KMS-11 (cell line): ENCODE measurements around the gene AEBP1.

Source experiments
- H2AFZ ChIP-seq: fragments of 200-600 bp; sonication (generic); 2 replicates; pipeline ENCODE4 v1.6.1; 2016; ENCODE audit warnings: antibody characterized with exemption, mixed run types, low read depth
- H3K27ac ChIP-seq: fragments of 200-600 bp; sonication (generic); 2 replicates; pipeline ENCODE4 v1.6.1; 2016; ENCODE audit warnings: mild to moderate bottlenecking, mixed run types
- H3K27me3 ChIP-seq: fragments of 200-600 bp; sonication (generic); 2 replicates; pipeline ENCODE4 v1.6.1; 2017; ENCODE audit warnings: mild to moderate bottlenecking, low read depth, mixed run types, moderate library complexity; ENCODE audit not compliant: insufficient read depth
- H3K36me3 ChIP-seq: fragments of 200-600 bp; sonication (generic); 2 replicates; pipeline ENCODE4 v1.6.1; 2017; ENCODE audit warnings: mild to moderate bottlenecking, mixed run types; ENCODE audit not compliant: insufficient read depth
- H3K4me1 ChIP-seq: fragments of 200-600 bp; sonication (generic); 2 replicates; pipeline ENCODE4 v1.6.1; 2016; ENCODE audit warnings: mild to moderate bottlenecking, low read depth, mixed run types; ENCODE audit not compliant: poor library complexity, severe bottlenecking
- H3K4me2 ChIP-seq: fragments of 200-600 bp; sonication (generic); 2 replicates; pipeline ENCODE4 v1.7.0; 2016; ENCODE audit warnings: mild to moderate bottlenecking, mixed run types
- H3K4me3 ChIP-seq: fragments of 200-600 bp; sonication (generic); IDR thresholded peaks from 2 replicates; pipeline ENCODE4 v1.6.1; 2017; ENCODE audit warnings: low read depth, low read length, mixed read lengths; ENCODE audit not compliant: insufficient read depth
- H3K79me2 ChIP-seq: fragments of 200-600 bp; sonication (generic); 2 replicates; pipeline ENCODE4 v1.6.1; 2016; ENCODE audit warnings: low read depth, mixed run types; ENCODE audit not compliant: insufficient read depth
- H3K9ac ChIP-seq: fragments of 200-600 bp; sonication (generic); 2 replicates; pipeline ENCODE4 v1.6.1; 2016; ENCODE audit warnings: mild to moderate bottlenecking, mixed run types
- H4K20me1 ChIP-seq: fragments of 200-600 bp; sonication (generic); 2 replicates; pipeline ENCODE4 v1.6.1; 2016; ENCODE audit warnings: mild to moderate bottlenecking, mixed run types; ENCODE audit not compliant: insufficient read depth
- TF ChIP-seq, protein P1 (sequence below): fragments of 200-600 bp; sonication (generic); conservative IDR thresholded peaks from 2 replicates; pipeline ENCODE4 v1.6.1; 2017; ENCODE audit warnings: low read depth, mild to moderate bottlenecking, antibody characterized with exemption, low read length, moderate library complexity, mixed read lengths

AEBP1 gene

DNA sequence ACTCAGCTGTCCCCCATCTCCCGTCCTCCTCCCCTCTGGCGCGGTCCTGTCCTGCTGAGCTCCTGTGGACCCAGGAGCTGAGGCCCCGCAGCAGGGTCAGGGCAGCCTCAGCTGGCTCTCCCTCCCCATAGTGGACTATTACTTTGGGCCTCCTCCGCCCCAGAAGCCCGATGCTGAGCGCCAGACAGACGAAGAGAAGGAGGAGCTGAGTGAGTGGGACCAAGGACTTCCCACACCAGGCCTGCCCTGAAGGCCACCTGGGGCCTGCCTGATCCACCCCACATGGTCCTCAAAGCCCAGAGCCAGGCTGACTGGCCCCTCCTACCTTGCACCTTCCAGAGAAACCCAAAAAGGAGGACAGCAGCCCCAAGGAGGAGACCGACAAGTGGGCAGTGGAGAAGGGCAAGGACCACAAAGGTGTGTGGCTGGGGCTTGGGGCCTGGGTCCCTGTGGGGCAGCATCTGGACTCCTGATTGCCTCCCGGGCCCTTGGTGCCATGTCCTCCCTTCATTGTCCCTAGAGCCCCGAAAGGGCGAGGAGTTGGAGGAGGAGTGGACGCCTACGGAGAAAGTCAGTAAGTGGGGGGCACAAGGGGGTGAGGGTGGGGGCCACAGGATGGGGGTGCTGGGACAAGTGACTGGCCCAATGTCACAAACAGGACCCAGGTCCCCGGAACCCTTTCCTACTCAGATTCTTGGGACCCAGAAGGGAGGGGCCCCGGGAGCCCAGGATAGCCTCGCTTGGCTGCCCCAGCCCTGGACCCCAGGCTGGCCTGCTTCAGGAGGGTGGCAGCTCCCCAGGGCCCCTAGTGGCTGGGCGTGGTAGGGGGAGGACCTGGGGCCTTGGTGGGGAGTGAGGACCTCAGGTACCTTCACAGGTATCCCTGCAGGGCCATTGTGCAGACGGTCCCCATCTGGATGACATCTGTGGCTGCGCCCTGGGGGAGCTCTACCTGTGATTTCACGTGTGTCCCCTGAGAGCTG, 4.9 kb downstream of the AEBP1 start:
- TF ChIP-seq, protein P1, sequence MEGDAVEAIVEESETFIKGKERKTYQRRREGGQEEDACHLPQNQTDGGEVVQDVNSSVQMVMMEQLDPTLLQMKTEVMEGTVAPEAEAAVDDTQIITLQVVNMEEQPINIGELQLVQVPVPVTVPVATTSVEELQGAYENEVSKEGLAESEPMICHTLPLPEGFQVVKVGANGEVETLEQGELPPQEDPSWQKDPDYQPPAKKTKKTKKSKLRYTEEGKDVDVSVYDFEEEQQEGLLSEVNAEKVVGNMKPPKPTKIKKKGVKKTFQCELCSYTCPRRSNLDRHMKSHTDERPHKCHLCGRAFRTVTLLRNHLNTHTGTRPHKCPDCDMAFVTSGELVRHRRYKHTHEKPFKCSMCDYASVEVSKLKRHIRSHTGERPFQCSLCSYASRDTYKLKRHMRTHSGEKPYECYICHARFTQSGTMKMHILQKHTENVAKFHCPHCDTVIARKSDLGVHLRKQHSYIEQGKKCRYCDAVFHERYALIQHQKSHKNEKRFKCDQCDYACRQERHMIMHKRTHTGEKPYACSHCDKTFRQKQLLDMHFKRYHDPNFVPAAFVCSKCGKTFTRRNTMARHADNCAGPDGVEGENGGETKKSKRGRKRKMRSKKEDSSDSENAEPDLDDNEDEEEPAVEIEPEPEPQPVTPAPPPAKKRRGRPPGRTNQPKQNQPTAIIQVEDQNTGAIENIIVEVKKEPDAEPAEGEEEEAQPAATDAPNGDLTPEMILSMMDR = no peak
- no peak overlapping the region for H3K4me3 ChIP-seq
- H2AFZ ChIP-seq = no peak overlapping the region
- H3K79me2 ChIP-seq = no peaks in the 10 kb centered on the region
- H3K27me3 ChIP-seq = peaks cover 8% of the 10 kb centered on the region; the same call in 1 of the 2 replicates
- no peak overlapping the region for H3K4me2 ChIP-seq
- no peak overlapping the region for H3K9ac ChIP-seq
- H3K4me1 ChIP-seq = no peaks in the 10 kb centered on the region
- H3K27ac ChIP-seq = no peak overlapping the region
- H4K20me1 ChIP-seq = no peaks in the 10 kb centered on the region
- H3K36me3 ChIP-seq = no peaks in the 10 kb centered on the region

DNA sequence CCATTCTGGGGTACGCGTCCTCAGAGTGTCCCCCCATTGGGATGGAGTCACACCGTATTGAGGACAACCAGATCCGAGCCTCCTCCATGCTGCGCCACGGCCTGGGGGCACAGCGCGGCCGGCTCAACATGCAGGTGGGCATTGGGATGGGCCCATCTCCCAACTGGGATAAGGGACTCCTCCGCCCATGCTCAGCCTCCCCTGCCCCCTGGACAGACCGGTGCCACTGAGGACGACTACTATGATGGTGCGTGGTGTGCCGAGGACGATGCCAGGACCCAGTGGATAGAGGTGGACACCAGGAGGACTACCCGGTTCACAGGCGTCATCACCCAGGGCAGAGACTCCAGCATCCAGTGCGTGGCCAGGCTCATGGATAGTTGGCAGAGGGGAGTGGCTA, 5.8 kb downstream of the AEBP1 start:
- H3K36me3 ChIP-seq = no peaks in the 10 kb centered on the region
- H2AFZ ChIP-seq = no peak overlapping the region
- H3K4me3 ChIP-seq = no peak overlapping the region
- no peak overlapping the region for H3K4me2 ChIP-seq
- H3K27ac ChIP-seq = no peak overlapping the region
- TF ChIP-seq, protein P1 = no peak
- no peaks in the 10 kb centered on the region for H4K20me1 ChIP-seq
- H3K79me2 ChIP-seq = no peaks in the 10 kb centered on the region
- H3K4me1 ChIP-seq = no peaks in the 10 kb centered on the region
- peaks cover 8% of the 10 kb centered on the region; the same call in 1 of the 2 replicates for H3K27me3 ChIP-seq
- H3K9ac ChIP-seq = no peak overlapping the region

DNA sequence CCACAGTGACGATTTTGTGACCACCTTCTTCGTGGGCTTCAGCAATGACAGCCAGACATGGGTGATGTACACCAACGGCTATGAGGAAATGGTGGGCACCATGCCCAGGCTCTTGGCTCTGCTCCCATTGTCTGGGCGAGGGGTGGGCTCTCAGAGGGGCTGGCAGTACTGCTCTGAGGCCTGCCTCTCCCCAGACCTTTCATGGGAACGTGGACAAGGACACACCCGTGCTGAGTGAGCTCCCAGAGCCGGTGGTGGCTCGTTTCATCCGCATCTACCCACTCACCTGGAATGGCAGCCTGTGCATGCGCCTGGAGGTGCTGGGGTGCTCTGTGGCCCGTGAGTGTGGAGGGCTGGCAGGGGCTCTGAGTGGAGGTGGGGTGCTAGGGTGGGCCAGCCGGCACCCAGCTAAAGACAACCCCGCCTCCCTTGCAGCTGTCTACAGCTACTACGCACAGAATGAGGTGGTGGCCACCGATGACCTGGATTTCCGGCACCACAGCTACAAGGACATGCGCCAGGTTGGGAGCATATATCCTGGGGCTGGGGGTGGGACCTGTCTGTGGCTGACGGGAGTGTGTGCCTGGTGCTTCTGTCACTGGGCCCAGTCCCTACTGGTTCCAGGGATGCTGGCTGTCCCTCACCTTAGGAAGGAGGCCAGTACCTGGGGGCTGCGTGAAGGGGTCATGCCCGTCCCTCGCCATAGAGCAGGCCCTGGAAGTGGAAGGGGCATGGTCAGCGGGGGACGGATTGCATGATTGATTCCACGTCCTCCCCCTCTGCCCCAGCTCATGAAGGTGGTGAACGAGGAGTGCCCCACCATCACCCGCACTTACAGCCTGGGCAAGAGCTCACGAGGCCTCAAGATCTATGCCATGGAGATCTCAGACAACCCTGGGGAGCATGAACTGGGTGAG, 6.8 kb downstream of the AEBP1 start:
- Histone ChIP-seq H3K4me3 (no peak overlapping the region), H4K20me1 (no peaks in the 10 kb centered on the region), H3K79me2 (no peaks in the 10 kb centered on the region), H3K4me2 (no peak overlapping the region), H3K9ac (no peak overlapping the region), H3K36me3 (no peaks in the 10 kb centered on the region), H2AFZ (no peak overlapping the region), H3K4me1 (no peaks in the 10 kb centered on the region), H3K27me3 (no peaks in the 10 kb centered on the region; the same call in 1 of the 2 replicates), H3K27ac (no peak overlapping the region)
- TF ChIP-seq, protein P1 = no peak

DNA sequence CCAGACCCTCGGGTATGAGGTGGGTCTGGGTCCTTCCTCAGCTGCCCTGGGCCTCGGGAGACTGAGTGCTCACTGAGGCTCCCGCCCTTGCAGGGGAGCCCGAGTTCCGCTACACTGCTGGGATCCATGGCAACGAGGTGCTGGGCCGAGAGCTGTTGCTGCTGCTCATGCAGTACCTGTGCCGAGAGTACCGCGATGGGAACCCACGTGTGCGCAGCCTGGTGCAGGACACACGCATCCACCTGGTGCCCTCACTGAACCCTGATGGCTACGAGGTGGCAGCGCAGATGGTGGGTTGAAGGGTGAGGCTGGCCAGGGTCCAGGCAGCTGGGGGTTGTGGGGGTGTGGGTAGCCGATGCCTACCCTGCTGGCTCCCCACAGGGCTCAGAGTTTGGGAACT, 7.6 kb downstream of the AEBP1 start:
- Histone ChIP-seq H3K27ac (no peak overlapping the region), H3K4me2 (no peak overlapping the region), H3K36me3 (no peaks in the 10 kb centered on the region), H3K79me2 (no peaks in the 10 kb centered on the region), H4K20me1 (no peaks in the 10 kb centered on the region), H3K9ac (no peak overlapping the region), H3K4me1 (no peaks in the 10 kb centered on the region), H2AFZ (no peak overlapping the region), H3K27me3 (no peaks in the 10 kb centered on the region; the same call in 1 of the 2 replicates), H3K4me3 (no peak overlapping the region)
- TF ChIP-seq, protein P1 = no peak
